Endothelial cell of umbilical vein (primary cell): Measurements from ENCODE around the gene CNNM2. TPM values are rescaled to one million over a fixed set of nuclear protein-coding genes. Genes with fewer than 3 reads are reported as not detected.
"Not testable (repeated sequence)": the region's sequence is repeated elsewhere in the genome, so short reads cannot be mapped to it uniquely, and the experiment has no call there.

Experiments used
- BruUV-seq: library from RNA; stranded (reverse); fragments of 400-500 nt; replicated peaks from 2 replicates; lab custom pipeline; 2021; lab: Mats Ljungman, UMichigan
- CTCF ChIA-PET: fragments of 300-600, 350-600 bp; sonication (Branson Sonifier 250); formaldehyde crosslinking; loops from one replicate; lab custom pipeline; 2021; ENCODE audit warnings: antibody characterized with exemption, inconsistent platforms; lab: Charles Lee
- POLR2A ChIA-PET: fragments of 300-600, 350-600 bp; sonication (Branson Sonifier 250); formaldehyde crosslinking; loops from one replicate; lab custom pipeline; 2021; ENCODE audit warnings: antibody characterized with exemption, inconsistent platforms; lab: Charles Lee
- DNase-seq: peaks from one replicate; pipeline ENCODE4 v3.0.0-alpha.2; 2011; ENCODE audit warnings: low read depth, low spot score
- FAIRE-seq: peaks from 2 replicates; lab custom pipeline; 2011; peaks lifted over from hg19 to GRCh38; lab: Jason Lieb, UNC
- H2AFZ ChIP-seq: 2 replicates; pipeline ENCODE4 v1.6.0; 2012; ENCODE audit warnings: low read depth, low read length, control low read depth, inconsistent platforms
- H3K27ac ChIP-seq: 2 replicates; pipeline ENCODE4 v1.5.1; 2011; ENCODE audit warnings: low read depth, mild to moderate bottlenecking, control low read depth, low read length, moderate library complexity; ENCODE audit not compliant: insufficient read depth
- H3K27me3 ChIP-seq, 2 experiments: 2 replicates each; pipeline versions ENCODE4 v1.6.0 to v1.6.1; 2011; ENCODE audit warnings: low read length in 2 of 2, mixed read lengths in 1 of 2; ENCODE audit not compliant: control insufficient read depth in 2 of 2, insufficient read depth in 2 of 2
- H3K36me3 ChIP-seq, 2 experiments: 2 replicates in 1 of 2; 3 replicates in 1 of 2; pipeline ENCODE4 v1.5.1; 2011; ENCODE audit warnings: low read length in 2 of 2, mild to moderate bottlenecking in 1 of 2, moderate library complexity in 1 of 2; ENCODE audit not compliant: control insufficient read depth in 2 of 2, insufficient read depth in 2 of 2; ENCODE audit errors: extremely low read depth in 1 of 2
- H3K4me1 ChIP-seq: 3 replicates; pipeline ENCODE4 v1.5.1; 2011; ENCODE audit warnings: mild to moderate bottlenecking, low read length; ENCODE audit not compliant: control insufficient read depth, insufficient read depth; ENCODE audit errors: extremely low read depth
- H3K4me2 ChIP-seq: 2 replicates; pipeline ENCODE4 v1.6.1; 2011; ENCODE audit warnings: low read length, control low read depth, mixed read lengths; ENCODE audit not compliant: insufficient read depth
- H3K4me3 ChIP-seq, 3 experiments: fragments of 200-600 bp in 1 of 3; sonication (generic), shearing (Covaris generic) in 1 of 3; replicated peaks in 1 of 3; 2 replicates each; pipeline ENCODE4 v1.5.1; 2011 to 2016; ENCODE audit warnings: control low read depth in 3 of 3, low read length in 3 of 3, mild to moderate bottlenecking in 2 of 3, inconsistent platforms in 1 of 3, low read depth in 1 of 3, moderate library complexity in 1 of 3; ENCODE audit not compliant: insufficient read depth in 1 of 3
- H3K79me2 ChIP-seq: 2 replicates; pipeline ENCODE4 v1.6.0; 2012; ENCODE audit warnings: low read length, inconsistent platforms; ENCODE audit not compliant: control insufficient read depth, insufficient read depth
- H3K9ac ChIP-seq: replicated peaks from 2 replicates; pipeline ENCODE3; 2011; ENCODE audit warnings: low read length, control low read depth; ENCODE audit not compliant: insufficient read depth; ENCODE audit errors: extremely low read depth
- H3K9me1 ChIP-seq: replicated peaks from 3 replicates; pipeline ENCODE4 v1.6.0; 2011; ENCODE audit warnings: mild to moderate bottlenecking, low read length; ENCODE audit not compliant: control insufficient read depth, insufficient read depth; ENCODE audit errors: extremely low read depth
- H3K9me3 ChIP-seq: replicated peaks from 2 replicates; pipeline ENCODE4 v1.5.1; 2012; ENCODE audit warnings: low read length, inconsistent platforms; ENCODE audit not compliant: control insufficient read depth, insufficient read depth
- H4K20me1 ChIP-seq: replicated peaks from 2 replicates; pipeline ENCODE3; 2011; ENCODE audit warnings: mild to moderate bottlenecking, low read length; ENCODE audit not compliant: control insufficient read depth, insufficient read depth; ENCODE audit errors: extremely low read depth
- EZH2 ChIP-seq: IDR thresholded peaks from 2 replicates; pipeline ENCODE4 v1.6.1; 2012; ENCODE audit warnings: borderline replicate concordance, low read depth, mild to moderate bottlenecking, moderate library complexity, low read length, inconsistent platforms; ENCODE audit not compliant: severe bottlenecking
- FOS ChIP-seq: IDR thresholded peaks from 2 replicates; pipeline ENCODE4 v1.6.1; 2011; ENCODE audit warnings: mild to moderate bottlenecking, low read length, moderate library complexity, borderline replicate concordance; ENCODE audit not compliant: insufficient read depth
- JUN ChIP-seq: IDR thresholded peaks from 2 replicates; pipeline ENCODE4 v1.6.1; 2011; ENCODE audit warnings: borderline replicate concordance, low read depth; ENCODE audit not compliant: insufficient read length, insufficient read depth
- POLR2A ChIP-seq: IDR thresholded peaks from 2 replicates; pipeline ENCODE4 v1.6.1; 2012; ENCODE audit warnings: low read depth, mild to moderate bottlenecking, control low read depth, low read length
- dilution Hi-C: fragments of 300-500 bp; cut with MboI; formaldehyde crosslinking; loops from one replicate; pipeline ENCODE4 v1.15.0; 2019; ENCODE audit warnings: low sequenced_read_pairs; ENCODE audit not compliant: extremely low pct_ligation_motif_present
- intact Hi-C: fragments of 100-400 bp; cut with micrococcal nuclease; formaldehyde crosslinking; loops from one replicate; pipeline ENCODE4 v1.10.0; 2022
- polyA plus RNA-seq, 4 experiments: library from polyadenylated mRNA; depleted of rRNA in 3 of 4; stranded (reverse) in 3 of 4; unstranded in 1 of 4; fragments of >200 nt; gene quantifications; 2 replicates each; pipeline versions ENCODE4 v1.2.1 to v1.2.3, GENCODE V29; 2011 to 2012; ENCODE audit warnings: missing spikeins in 1 of 4
- total RNA-seq: library from RNA; stranded (reverse); gene quantifications from 2 replicates; pipeline ENCODE4 v1.2.3, GENCODE V29; 2021
- TF ChIP-seq, protein P1 (sequence below): IDR thresholded peaks from 2 replicates; pipeline ENCODE4 v1.6.1; 2011; ENCODE audit not compliant: insufficient read depth, insufficient read length

CNNM2 gene
- total and polyA plus RNA-seq, 2 donors (not counting 3 experiments of a cell fraction or from before 2014, with no cell fraction given) = 1.9 to 3.0 TPM

DNA sequence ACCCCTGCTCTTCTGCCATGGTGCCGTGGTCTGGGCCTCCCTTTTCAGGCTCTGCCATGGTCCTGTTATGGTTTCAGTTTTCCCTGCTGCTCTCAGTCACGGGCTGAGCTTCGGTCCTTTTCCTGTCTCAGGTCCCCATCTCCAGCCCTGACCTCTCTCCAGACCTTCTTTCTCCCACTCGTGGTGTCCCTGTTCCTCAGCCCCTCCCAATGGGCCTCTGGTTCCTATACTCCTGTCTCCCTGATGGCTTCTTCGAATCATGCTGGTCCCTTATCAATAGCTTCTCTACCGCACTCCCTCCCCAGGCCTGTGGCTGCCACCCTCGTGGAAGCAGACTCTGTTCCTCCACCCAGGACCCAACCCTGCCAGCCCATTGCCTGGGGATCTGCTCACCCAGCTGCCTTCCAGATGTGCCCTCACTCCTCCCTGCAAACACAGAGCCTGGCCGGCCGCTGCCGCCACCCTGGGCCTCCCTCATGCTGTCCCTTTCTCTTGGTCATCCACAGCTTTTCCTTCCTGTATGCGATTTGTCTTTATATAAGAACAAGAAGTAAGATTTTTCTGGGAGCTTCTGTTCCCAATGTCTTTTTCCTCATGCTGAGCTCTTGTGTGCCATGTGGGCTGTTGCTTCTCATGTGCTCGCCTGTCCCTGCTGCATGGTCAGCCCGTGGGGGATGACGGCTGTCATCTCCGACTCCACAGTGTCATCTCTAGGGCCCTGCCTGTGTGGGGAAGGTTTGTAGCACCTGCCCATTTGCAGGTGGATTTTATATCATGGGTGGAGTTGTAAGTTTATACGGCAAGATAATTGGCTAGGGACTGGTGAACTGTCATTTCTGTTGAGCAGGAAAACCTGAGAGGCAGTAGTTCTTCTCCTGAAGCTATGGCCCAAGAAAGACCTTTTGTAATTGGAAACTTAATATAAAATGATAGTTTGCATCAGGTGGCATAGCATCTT lies 148.3 kb downstream of the CNNM2 start:
- Histone ChIP-seq H2AFZ (no peak overlapping the region), H3K27ac (no peak overlapping the region), H3K27me3 (no peaks in the 10 kb centered on the region), H4K20me1 (no peaks in the 10 kb centered on the region), H3K36me3 (no peaks in the 10 kb centered on the region), H3K9me3 (no peaks in the 10 kb centered on the region), H3K4me2 (no peak overlapping the region), H3K4me1 (peaks cover 2% of the 10 kb centered on the region), H3K9ac (no peak overlapping the region), H3K4me3 (no peak overlapping the region), H3K9me1 (no peaks in the 10 kb centered on the region), H3K79me2 (no peaks in the 10 kb centered on the region)
- no TSS peak for BruUV-seq
- no peak for TF ChIP-seq FOS
- no peak for TF ChIP-seq JUN
- no peak for TF ChIP-seq EZH2
- no peak for TF ChIP-seq POLR2A
- TF ChIP-seq, protein P1, sequence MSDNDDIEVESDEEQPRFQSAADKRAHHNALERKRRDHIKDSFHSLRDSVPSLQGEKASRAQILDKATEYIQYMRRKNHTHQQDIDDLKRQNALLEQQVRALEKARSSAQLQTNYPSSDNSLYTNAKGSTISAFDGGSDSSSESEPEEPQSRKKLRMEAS = no peak
- no peak for FAIRE-seq
- ChIA-PET CTCF (interaction anchor here (0.9 to 1.3 kb wide), 4 partner anchors 20 to 178 kb away, joined by 3 to 6 read pairs (median 3); partner anchors contain the start of gene CNNM2), POLR2A (no interaction called here)
- dilution Hi-C loops (no loop called here), intact Hi-C loops (no loop called here)
- no peak for DNase-seq

DNA sequence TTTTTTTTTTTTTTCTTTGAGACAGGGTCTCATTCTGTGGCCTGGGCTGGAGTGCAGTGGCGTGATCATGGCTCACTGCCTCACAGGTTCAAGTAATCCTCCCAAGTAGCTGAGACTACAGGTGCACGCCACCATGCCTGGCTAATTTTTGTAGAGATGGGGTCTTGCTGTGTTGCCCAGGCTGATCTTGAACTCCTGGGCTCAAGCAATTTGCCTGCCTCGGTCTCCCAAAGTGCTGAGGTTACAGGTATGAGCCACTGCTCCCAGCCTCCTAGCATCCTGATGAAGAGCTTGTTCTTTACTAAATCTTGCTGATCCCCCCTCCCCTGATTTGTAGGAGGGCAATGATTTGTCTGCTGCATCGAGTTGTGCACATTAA lies 149.0 kb downstream of the CNNM2 start:
- H2AFZ ChIP-seq, H4K20me1 ChIP-seq, BruUV-seq, FAIRE-seq, H3K9ac ChIP-seq, H3K4me3 ChIP-seq, H3K79me2 ChIP-seq, intact Hi-C loops, POLR2A ChIA-PET, DNase-seq, H3K4me1 ChIP-seq, H3K36me3 ChIP-seq, H3K4me2 ChIP-seq, H3K27ac ChIP-seq, H3K27me3 ChIP-seq, H3K9me1 ChIP-seq, H3K9me3 ChIP-seq, dilution Hi-C loops: not testable (repeated sequence)
- CTCF ChIA-PET = interaction anchor here (0.9 to 1.3 kb wide), 3 partner anchors 149 to 178 kb away, joined by 3 to 6 read pairs (median 3); partner anchors contain the start of gene CNNM2
